NCI-H748 (cell line): ENCODE measurements around the gene ENOX2.
"Not testable (repeated sequence)": the region's sequence is repeated elsewhere in the genome, so short reads cannot be mapped to it uniquely, and the experiment has no call there.

Experiments used
- DNase-seq: peaks from one replicate; lab custom pipeline; 2025; ENCODE audit not compliant: unreplicated experiment; lab: John Stamatoyannopoulos, UW

The ENOX2 gene

GRCh38 chrX:130902783-130903613 is at the start of gene ENOX2:
ENOX2 (minus strand) TSS chrX:130903209; CDS start chrX:130703216, 199,993 bp downstream.
- peak; percentile 98 for DNase-seq

DNA sequence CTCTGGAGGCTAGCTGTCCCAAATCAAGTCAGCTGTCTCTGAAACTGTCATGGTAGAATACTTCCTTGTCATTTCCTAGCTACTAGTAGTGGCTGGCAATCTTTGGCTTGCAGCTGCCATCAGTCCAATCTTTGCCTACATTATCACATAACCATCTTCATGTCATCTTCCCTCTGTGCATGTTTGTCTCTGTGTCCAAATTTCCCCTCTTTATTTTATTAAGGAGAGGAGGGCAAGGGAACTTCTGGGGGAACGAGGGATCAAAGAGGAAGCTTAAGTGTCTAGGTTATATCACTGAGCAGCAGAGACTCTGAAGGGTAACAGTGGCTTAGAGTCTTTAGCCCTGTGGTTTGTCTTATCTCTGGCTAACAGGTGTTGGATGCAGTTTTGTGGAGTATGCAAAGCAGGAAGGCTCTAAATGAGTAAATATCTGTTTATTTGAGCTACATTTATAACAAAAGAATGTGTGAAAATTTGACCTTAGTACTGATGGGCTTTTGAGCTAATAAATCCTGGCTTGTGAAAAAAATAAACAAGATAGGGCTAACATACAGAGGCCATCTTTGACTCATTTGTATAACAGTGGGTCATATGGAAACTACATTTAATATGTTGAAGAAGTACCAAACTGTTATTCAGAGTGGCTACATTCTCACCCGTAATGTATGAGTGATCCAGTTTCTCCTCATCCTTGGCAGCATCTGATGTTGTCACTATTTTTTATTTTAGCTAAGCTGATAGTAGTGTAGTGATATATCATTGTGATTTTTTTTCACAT is 49.4 kb upstream of the ENOX2 start:
- no peak for DNase-seq

DNA sequence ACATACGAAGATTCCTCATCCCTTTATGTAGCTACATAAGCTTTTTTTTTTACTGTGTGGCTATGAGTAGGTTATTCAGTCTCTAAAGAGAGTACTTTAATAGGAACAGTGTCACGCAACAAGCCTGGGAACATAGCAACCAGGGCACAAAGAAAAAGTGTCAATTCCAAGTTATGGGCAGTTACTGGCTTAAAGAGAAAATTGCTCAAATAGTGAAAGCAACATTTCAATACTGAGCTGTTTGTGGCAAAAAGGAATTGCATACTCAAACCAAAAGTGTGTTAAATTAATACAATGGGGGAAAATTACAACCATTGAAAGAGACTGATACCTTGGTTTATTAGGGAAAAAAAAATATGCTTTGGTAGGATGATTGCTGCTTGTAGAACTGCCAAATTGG is 41.2 kb upstream of the ENOX2 start:
- no peak for DNase-seq

GRCh38 chrX:130937101-130937500 is 34.1 kb upstream of the ENOX2 start:
- no peak for DNase-seq

DNA sequence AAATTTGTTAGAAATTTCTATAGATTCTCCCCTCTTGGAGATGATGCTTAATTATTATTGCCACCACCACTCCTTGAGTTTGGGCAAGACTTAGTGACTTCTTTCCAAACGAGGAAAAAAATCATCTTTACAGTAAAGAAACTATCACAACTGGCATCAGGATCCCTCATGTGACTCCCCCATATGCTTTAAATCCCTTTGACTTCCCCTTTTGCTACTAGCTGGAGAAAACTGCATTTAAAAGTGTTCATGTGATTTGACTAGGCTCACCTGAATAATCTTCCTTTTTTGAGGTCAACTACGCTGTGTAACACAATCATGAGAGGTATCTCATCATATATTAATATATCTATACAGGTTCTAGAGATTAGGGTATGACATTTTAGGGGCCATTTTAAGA is 30.3 kb upstream of the ENOX2 start:
- no peak for DNase-seq

- DNase-seq = not testable (repeated sequence)
Measured at GRCh38 chrX:130920405-130920804, 17.4 kb upstream of the ENOX2 start.

DNA sequence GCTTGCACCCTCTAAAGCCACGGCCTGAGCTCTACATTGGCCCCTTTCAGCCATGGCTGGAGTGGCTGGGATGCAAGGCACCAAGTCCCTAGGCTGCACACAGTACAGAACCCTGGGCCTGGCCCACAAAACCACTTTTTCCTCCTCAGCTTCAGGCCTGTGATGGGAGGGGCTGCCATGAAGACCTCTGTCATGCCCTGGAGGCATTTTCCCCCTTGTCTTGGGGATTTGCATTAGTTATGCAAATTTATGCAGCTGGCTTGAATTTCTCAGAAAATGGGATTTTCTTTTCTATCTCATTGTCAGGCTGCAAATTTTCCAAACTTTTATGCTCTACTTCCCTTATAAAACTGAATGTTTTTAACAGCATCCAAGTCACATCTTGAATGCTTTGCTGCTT is 16.7 kb upstream of the ENOX2 start:
- not testable (repeated sequence) for DNase-seq

DNA sequence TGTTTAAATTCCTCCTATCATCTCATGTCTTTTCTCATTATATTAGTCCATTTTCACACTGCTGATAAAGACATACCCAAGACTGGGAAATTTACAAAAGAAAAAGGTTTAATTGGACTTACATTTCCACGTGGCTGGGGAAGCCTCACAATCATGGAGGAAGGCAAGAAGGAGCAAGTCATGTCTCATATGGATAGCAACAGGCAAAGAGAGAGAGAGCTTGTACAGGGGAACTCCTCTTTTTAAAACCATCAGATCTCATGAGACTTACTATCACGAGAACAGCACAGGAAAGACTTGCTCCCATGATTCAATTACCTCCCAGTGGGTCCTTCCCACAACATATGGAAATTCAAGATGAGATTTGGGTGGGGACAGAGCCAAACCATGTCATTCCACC is 15.5 kb upstream of the ENOX2 start:
- DNase-seq = not testable (repeated sequence)

DNA sequence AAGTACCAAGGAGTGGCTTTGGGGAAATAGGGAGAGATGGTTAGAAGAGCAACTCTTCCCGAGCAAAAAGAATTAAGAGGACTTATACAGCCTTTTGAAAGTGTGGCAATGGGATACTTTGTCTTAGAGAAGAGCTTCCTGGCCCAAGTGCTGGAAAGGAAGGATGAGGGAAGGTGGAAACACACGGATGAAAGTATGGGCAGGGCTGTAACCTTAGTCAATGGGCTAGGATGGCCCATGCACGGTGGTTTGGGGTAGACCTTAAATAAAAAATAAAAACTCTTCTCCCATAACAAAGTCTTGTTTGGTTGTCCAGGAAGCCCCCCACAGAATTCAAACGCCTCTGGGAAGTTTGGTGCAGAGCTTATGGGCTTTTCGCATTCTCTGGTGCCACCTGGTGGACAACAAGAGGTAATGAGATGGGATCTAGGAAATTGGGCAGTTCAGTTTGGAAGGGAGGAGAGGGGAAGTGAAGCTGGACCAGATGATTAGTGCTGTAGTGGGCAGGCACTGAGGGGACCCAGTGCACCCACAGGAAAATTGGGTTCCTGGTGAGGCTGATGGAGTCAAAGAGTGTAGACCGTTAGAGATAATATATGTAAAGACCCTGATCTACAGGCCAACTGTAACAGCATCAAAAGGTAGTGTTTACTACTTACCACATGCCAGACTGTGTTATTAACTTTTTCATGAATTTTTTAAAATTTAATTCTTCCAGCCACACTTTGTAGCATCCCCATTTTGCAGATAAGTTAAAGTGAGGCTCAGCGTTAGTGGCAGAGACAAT is 13.8 kb upstream of the ENOX2 start:
- peak; percentile 43 for DNase-seq

- no peak for DNase-seq
Measured at GRCh38 chrX:130915302-130915701, 12.3 kb upstream of the ENOX2 start.

GRCh38 chrX:130909469-130910136 is 6.6 kb upstream of the ENOX2 start:
- no peak for DNase-seq

- DNase-seq = no peak
Measured at GRCh38 chrX:130906776-130907175, 3.8 kb upstream of the ENOX2 start.

DNA sequence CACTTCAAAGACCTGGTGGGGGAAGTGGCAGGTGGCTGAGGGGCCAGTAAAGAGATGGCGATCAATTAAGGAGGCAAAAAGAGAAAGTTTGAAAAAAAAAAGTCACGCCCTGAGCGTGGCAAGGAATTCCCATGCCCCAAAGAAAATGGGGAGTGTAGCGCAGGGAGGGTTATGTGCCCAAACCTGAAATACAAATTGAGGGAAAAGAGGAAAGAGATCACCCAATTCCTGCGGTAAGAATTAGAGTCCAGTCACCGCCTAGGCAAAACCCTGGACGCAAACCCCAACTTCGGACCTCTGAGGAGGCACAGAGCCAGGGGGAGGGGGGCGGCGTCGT is 595 bp downstream of the ENOX2 start:
- DNase-seq = no peak

GRCh38 chrX:130896802-130897501 is 6.1 kb downstream of the ENOX2 start:
- DNase-seq = no peak

DNA sequence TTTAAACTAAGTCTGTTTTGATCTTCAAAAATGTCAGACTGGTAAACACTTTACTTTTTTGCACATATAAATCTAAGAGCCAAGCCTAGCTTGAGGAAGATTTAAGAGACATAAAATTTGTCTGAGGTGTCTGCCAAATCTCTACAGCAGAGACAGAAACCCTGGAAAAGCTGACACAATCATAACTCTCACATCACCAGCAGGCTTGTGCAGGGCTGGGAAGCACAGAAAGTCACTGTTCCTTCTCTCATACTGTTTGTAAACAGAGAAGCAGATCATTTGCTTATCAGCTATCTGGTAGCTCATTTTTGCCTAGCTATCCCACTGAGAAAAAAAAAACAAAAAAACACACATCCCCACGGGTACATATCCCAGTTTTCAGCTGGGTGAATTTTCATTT is 7.0 kb downstream of the ENOX2 start:
- no peak for DNase-seq

DNA sequence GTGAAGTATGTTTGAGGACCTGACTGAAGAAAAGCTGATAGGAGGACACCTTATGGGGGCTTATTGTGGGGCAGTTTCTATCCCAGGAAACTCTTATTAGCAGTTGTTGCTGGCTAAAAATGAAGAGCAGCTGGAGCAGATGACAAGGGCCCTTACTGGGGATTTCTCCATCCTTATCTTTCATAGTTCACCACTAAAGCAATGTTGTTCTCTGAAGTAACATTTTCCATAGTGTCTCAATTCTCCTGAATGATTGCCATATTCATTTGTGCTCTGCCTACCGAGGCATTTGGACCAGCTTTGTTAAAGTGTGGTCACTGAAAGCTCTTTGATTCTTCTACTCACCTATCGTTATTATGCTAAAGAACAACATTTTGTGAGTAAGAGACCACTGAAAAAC is 7.7 kb downstream of the ENOX2 start:
- DNase-seq = no peak

- no peak for DNase-seq
Measured at GRCh38 chrX:130893356-130894085, 9.5 kb downstream of the ENOX2 start.

GRCh38 chrX:130887376-130887775 is 15.6 kb downstream of the ENOX2 start:
- DNase-seq = peak; percentile 7

DNA sequence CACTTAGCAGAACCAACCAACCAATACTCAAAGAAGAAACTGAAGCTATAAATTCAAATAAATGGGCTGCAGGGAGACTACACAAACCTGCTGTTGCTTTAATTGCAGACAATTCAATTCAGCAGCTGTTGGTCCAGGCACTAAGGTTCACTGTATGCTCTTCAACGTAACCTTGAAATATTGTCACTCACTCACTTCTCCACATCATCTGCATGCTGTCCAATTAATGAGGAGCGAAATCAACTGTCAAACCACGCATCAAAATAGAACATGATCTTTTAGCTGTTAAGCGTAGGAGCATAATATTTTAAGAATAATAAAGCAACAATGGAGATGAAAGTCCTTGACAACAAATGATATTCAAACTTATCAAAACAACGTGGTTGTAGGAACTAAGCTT is 17.0 kb downstream of the ENOX2 start:
- no peak for DNase-seq

DNA sequence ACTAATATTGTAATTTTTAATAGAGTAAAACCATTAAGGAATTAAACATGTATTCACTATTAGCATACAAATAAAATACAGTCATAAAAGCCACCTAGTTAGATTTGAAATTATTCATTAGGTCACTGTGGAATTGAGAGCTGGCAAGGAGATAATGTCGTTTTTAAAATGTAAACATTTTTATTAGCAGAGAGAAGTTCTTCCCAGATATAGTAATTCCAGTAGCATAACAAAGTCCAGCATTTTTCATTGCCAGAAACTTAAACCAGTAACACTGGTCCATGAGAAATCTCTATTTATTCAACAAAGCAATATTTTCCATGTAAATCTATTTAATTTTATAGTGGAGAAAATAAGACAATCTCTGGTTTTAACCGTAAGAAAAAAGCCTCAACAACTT is 17.5 kb downstream of the ENOX2 start:
- no peak for DNase-seq
